HL-60 (cell line): ENCODE data around the gene IFITM10.

Experiments used
- DNase-seq, 2 experiments: peaks; one replicate each; pipeline ENCODE4 v3.0.0-alpha.2; 2010 to 2020; ENCODE audit warnings: low read depth in 1 of 2, low spot score in 1 of 2
- H3K27ac ChIP-seq: fragments of 250-450 bp; sonication (Bioruptor Pico); replicated peaks from 2 replicates; pipeline ENCODE4 v1.5.1; 2020; ENCODE audit warnings: mild to moderate bottlenecking, moderate library complexity
- H3K27me3 ChIP-seq: fragments of 250-450 bp; sonication (Bioruptor Pico); 2 replicates; pipeline ENCODE4 v1.5.1; 2021; ENCODE audit warnings: mild to moderate bottlenecking, moderate library complexity; ENCODE audit not compliant: insufficient read depth, poor library complexity, severe bottlenecking
- H3K4me3 ChIP-seq: replicated peaks from 2 replicates; pipeline ENCODE4 v1.5.1; 2011; ENCODE audit warnings: mild to moderate bottlenecking, control low read depth, low read length; ENCODE audit not compliant: insufficient read depth
- GABPA ChIP-seq: IDR thresholded peaks from 2 replicates; pipeline ENCODE4 v1.6.1; 2012; ENCODE audit warnings: low read depth
- POLR2AphosphoS5 ChIP-seq: IDR thresholded peaks from 2 replicates; pipeline ENCODE4 v1.6.1; 2012; ENCODE audit warnings: low read depth
- REST ChIP-seq: IDR thresholded peaks from 2 replicates; pipeline ENCODE4 v1.6.1; 2012; ENCODE audit warnings: low read depth; ENCODE audit not compliant: insufficient replicate concordance
- SPI1 ChIP-seq: IDR thresholded peaks from 2 replicates; pipeline ENCODE4 v1.6.1; 2012; ENCODE audit warnings: low read depth, mild to moderate bottlenecking, borderline replicate concordance
- TF ChIP-seq, protein P1 (sequence below): IDR thresholded peaks from one replicate; pipeline ENCODE4 v1.5.1; 2011; ENCODE audit warnings: low read length, control low read depth, inconsistent platforms; ENCODE audit not compliant: insufficient read depth

Gene IFITM10

GRCh38 chr11:1750840-1751530 lies 590 bp upstream of the IFITM10 start:
- H3K4me3 ChIP-seq, result no peak overlapping the region
- DNase-seq, result no peak
- H3K27ac ChIP-seq, result no peak overlapping the region
- TF ChIP-seq SPI1, result no peak
- no peak for TF ChIP-seq REST
- TF ChIP-seq, protein P1, sequence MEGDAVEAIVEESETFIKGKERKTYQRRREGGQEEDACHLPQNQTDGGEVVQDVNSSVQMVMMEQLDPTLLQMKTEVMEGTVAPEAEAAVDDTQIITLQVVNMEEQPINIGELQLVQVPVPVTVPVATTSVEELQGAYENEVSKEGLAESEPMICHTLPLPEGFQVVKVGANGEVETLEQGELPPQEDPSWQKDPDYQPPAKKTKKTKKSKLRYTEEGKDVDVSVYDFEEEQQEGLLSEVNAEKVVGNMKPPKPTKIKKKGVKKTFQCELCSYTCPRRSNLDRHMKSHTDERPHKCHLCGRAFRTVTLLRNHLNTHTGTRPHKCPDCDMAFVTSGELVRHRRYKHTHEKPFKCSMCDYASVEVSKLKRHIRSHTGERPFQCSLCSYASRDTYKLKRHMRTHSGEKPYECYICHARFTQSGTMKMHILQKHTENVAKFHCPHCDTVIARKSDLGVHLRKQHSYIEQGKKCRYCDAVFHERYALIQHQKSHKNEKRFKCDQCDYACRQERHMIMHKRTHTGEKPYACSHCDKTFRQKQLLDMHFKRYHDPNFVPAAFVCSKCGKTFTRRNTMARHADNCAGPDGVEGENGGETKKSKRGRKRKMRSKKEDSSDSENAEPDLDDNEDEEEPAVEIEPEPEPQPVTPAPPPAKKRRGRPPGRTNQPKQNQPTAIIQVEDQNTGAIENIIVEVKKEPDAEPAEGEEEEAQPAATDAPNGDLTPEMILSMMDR, result no peak
- no peak for TF ChIP-seq POLR2AphosphoS5
- no peak for TF ChIP-seq GABPA
- H3K27me3 ChIP-seq, result peaks cover 12% of the 10 kb centered on the region

- Histone ChIP-seq H3K4me3 (no peak overlapping the region), H3K27ac (no peak overlapping the region), H3K27me3 (peaks cover 12% of the 10 kb centered on the region)
- TF ChIP-seq, protein P1, result no peak
- no peak for TF ChIP-seq POLR2AphosphoS5
- no peak for TF ChIP-seq GABPA
- no peak for TF ChIP-seq SPI1
- no peak for TF ChIP-seq REST
- DNase-seq, result no peak
Observed at GRCh38 chr11:1749395-1750351, 722 bp downstream of the IFITM10 start.

GRCh38 chr11:1748636-1749394 lies 1.6 kb downstream of the IFITM10 start:
- Histone ChIP-seq H3K27ac (no peak overlapping the region), H3K27me3 (peaks cover 12% of the 10 kb centered on the region), H3K4me3 (no peak overlapping the region)
- no peak for DNase-seq
- TF ChIP-seq, protein P1, result no peak
- no peak for TF ChIP-seq POLR2AphosphoS5
- no peak for TF ChIP-seq GABPA
- TF ChIP-seq REST, result no peak
- TF ChIP-seq SPI1, result no peak
